Stimulated activated CD4-positive, alpha-beta T cell treated with anti-CD3 and anti-CD28 coated beads, Interleukin-4, amount 100 ng/mL, for 1 hour (primary cell): ENCODE results near the gene MYO16.

Experiments
- DNase-seq: peaks from one replicate; pipeline ENCODE4 v3.0.0-alpha.2; 2020

Gene MYO16

GRCh38 chr13:109139346-109139745, 509.9 kb downstream of the MYO16 start:
- no peak for DNase-seq

- no peak for DNase-seq
Observed at GRCh38 chr13:109140054-109140453, 510.6 kb downstream of the MYO16 start.

GRCh38 chr13:109140479-109141349, 511.3 kb downstream of the MYO16 start:
- DNase-seq: no peak

- DNase-seq: no peak
Observed at GRCh38 chr13:109141706-109142105, 512.3 kb downstream of the MYO16 start.

GRCh38 chr13:109144693-109145437, 515.5 kb downstream of the MYO16 start:
- DNase-seq: no peak

GRCh38 chr13:109145631-109146030, 516.2 kb downstream of the MYO16 start:
- no peak for DNase-seq

- DNase-seq: no peak
Observed at GRCh38 chr13:109146393-109146792, 517.0 kb downstream of the MYO16 start.

GRCh38 chr13:109146912-109147647, 517.7 kb downstream of the MYO16 start:
- no peak for DNase-seq

- no peak for DNase-seq
Observed at GRCh38 chr13:109148243-109148642, 518.8 kb downstream of the MYO16 start.

- DNase-seq: no peak
Observed at GRCh38 chr13:109150696-109151095, 521.3 kb downstream of the MYO16 start.

- DNase-seq: no peak
Observed at GRCh38 chr13:109151255-109151654, 521.8 kb downstream of the MYO16 start.

- DNase-seq: no peak
Observed at GRCh38 chr13:109151696-109152095, 522.3 kb downstream of the MYO16 start.

- no peak for DNase-seq
Observed at GRCh38 chr13:109152311-109152820, 523.0 kb downstream of the MYO16 start.

- no peak for DNase-seq
Observed at GRCh38 chr13:109152941-109153340, 523.5 kb downstream of the MYO16 start.

GRCh38 chr13:109154146-109154545, 524.7 kb downstream of the MYO16 start:
- no peak for DNase-seq

GRCh38 chr13:109154546-109154945, 525.1 kb downstream of the MYO16 start:
- no peak for DNase-seq

- DNase-seq: no peak
Observed at GRCh38 chr13:109154966-109155761, 525.8 kb downstream of the MYO16 start.

- no peak for DNase-seq
Observed at GRCh38 chr13:109156181-109156935, 526.9 kb downstream of the MYO16 start.

- DNase-seq: no peak
Observed at GRCh38 chr13:109157275-109157674, 527.9 kb downstream of the MYO16 start.

GRCh38 chr13:109158383-109158782, 529.0 kb downstream of the MYO16 start:
- DNase-seq: no peak

GRCh38 chr13:109159650-109160309, 530.4 kb downstream of the MYO16 start:
- no peak for DNase-seq
